ENCODE results near the gene PLXDC1. TPM values are rescaled to one million over a fixed set of nuclear protein-coding genes. Genes with fewer than 3 reads are reported as not detected.

Gene PLXDC1
- 0.06 TPM for polyA plus RNA-seq (2012; ENCODE audit: low read depth, missing spikeins)

DNA sequence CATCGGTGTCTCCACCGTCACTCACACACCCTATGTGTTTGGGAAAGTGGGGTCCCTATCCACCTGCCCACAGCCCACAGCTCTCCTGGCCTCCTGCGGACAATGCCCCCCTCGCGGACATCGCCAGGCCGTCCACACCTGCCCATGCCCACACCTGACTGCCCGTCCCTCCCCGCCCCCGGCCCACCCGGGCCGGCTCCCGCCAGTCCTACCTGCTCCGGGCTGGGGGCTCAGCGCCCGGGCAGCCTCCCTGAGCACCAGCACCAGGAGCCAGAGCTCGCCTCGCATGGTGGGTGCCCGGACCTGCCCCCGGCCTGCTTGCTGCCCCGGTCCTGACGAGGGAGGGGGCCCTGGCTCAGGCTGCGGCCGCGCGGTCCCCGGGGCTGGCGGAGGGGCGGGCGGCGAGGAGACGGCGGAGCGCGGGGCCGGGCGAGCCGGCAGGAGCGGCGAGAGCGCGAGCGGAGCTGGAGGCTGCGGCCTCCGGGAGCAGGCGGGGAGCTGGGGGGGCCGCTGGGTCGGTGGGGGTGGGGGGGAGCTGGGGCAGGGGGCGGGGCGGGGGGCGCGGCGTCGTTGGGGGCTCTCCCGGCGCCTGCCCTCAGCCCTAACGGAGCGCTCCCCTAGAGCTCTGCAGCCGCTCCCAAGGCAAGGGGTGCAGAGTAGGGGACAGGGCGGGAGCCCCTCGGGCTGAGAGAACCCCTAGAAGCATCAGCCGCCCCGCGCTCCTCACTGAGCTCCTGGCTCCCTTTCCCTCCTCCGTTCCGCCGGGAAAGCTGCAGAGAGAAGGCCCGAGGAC lies at the start of gene PLXDC1:
TSS of gene PLXDC1 (minus strand) at position 488 of the 793 bp plus-strand sequence. CDS start at position 288, 200 bp downstream.
- FAIRE-seq (no peak), DNase-seq (ENCODE audit: insufficient read length, low spot score) (no peak)
- TF ChIP-seq POLR2A (IDR thresholded peaks at IDR 0.05; ENCODE audit: low read depth, low read length) (no peak), PAX5 (IDR thresholded peaks at IDR 0.05; ENCODE audit: insufficient read depth, low read length, severe bottlenecking) (no peak), TAF1 (IDR thresholded peaks at IDR 0.05; ENCODE audit: low read depth, low read length) (no peak), POU2F2 (IDR thresholded peaks at IDR 0.05; ENCODE audit: low read depth, low read length) (no peak), POLR2AphosphoS5 (IDR thresholded peaks at IDR 0.05; ENCODE audit: low read depth, low read length) (no peak), SPI1 (IDR thresholded peaks at IDR 0.05; ENCODE audit: low read depth, low read length) (no peak)

- TF ChIP-seq POU2F2 (IDR thresholded peaks at IDR 0.05; ENCODE audit: low read depth, low read length) (no peak), PAX5 (IDR thresholded peaks at IDR 0.05; ENCODE audit: insufficient read depth, low read length, severe bottlenecking) (no peak), POLR2A (IDR thresholded peaks at IDR 0.05; ENCODE audit: low read depth, low read length) (no peak; the same call in 1 of the 2 replicates), SPI1 (IDR thresholded peaks at IDR 0.05; ENCODE audit: low read depth, low read length) (no peak), TAF1 (IDR thresholded peaks at IDR 0.05; ENCODE audit: low read depth, low read length) (no peak), POLR2AphosphoS5 (IDR thresholded peaks at IDR 0.05; ENCODE audit: low read depth, low read length) (no peak)
- DNase-seq (ENCODE audit: insufficient read length, low spot score) (no peak), FAIRE-seq (no peak)
Measured at GRCh38 chr17:39200957-39201510, 49.6 kb upstream of the PLXDC1 start.

DNA sequence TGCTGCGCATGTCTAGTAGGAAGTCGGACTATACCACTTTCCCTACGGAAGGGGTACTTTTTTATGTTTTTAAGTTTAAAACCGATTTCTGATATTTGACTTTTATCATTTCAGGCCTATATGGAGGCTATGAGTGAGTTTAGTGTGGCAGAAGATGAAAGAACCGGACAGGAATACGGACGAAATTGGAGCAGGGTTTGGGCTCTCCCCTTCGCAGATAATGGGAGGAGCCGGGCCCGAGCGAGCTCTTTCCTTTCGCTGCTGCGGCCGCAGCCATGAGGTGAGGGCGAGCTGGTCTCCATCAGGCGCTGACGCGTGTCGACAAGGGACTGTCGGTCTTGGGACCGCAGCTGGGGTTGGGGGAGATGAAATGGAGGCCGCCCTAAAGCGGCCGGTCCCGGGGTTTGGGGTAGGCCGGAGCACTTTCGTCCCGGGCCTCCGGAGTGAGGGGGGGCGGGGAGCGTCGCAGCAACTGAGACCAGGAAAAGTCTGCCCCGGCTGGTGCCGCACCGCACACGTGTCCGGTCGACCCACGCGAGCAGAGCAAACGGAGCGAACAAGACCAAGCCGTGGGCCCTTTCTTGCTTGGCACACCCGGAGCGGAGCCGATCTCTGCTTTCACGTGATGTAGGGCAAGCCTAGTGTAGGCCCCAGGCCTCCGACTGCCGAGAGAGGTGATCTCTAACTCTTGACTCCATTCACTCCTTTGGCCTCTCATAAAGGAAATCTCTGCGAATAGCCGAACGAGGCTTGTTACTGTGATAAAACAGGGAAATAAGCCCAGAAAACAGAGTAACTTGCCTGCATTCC lies 48.8 kb upstream of the PLXDC1 start, which contains the start of gene RPL19:
TSS of gene RPL19 (plus strand) at position 214 of the 810 bp plus-strand sequence. CDS start at position 276, 62 bp downstream.
- DNase-seq (ENCODE audit: insufficient read length, low spot score) (peak; percentile 81), FAIRE-seq (peak; percentile 28)

GRCh38 chr17:39199820-39200069 lies 48.3 kb upstream of the PLXDC1 start:
- peak; percentile 91 for FAIRE-seq
- DNase-seq (ENCODE audit: insufficient read length, low spot score): peak; percentile 88
- TF ChIP-seq PAX5 (IDR thresholded peaks at IDR 0.05; ENCODE audit: insufficient read depth, low read length, severe bottlenecking) (no peak), POLR2A (IDR thresholded peaks at IDR 0.05; ENCODE audit: low read depth, low read length) (no peak), POLR2AphosphoS5 (IDR thresholded peaks at IDR 0.05; ENCODE audit: low read depth, low read length) (no peak), SPI1 (IDR thresholded peaks at IDR 0.05; ENCODE audit: low read depth, low read length) (no peak), TAF1 (IDR thresholded peaks at IDR 0.05; ENCODE audit: low read depth, low read length) (no peak), POU2F2 (IDR thresholded peaks at IDR 0.05; ENCODE audit: low read depth, low read length) (no peak)

More for the DNA sequence above, 48.8 kb upstream of the PLXDC1 start, which contains the start of gene RPL19:
- TF ChIP-seq POLR2A (IDR thresholded peaks at IDR 0.05; ENCODE audit: low read depth, low read length): peak; percentile 99
- TF ChIP-seq PAX5 (IDR thresholded peaks at IDR 0.05; ENCODE audit: insufficient read depth, low read length, severe bottlenecking): no peak
- peak; percentile 98 for TF ChIP-seq TAF1 (IDR thresholded peaks at IDR 0.05; ENCODE audit: low read depth, low read length)
- peak; percentile 79 for TF ChIP-seq POU2F2 (IDR thresholded peaks at IDR 0.05; ENCODE audit: low read depth, low read length)
- peak; percentile 99 for TF ChIP-seq POLR2AphosphoS5 (IDR thresholded peaks at IDR 0.05; ENCODE audit: low read depth, low read length)
- TF ChIP-seq SPI1 (IDR thresholded peaks at IDR 0.05; ENCODE audit: low read depth, low read length): no peak

GRCh38 chr17:39198186-39198566 lies 46.7 kb upstream of the PLXDC1 start:
- DNase-seq (ENCODE audit: insufficient read length, low spot score) (no peak), FAIRE-seq (no peak)
- no peak for TF ChIP-seq POLR2A (IDR thresholded peaks at IDR 0.05; ENCODE audit: low read depth, low read length)
- no peak for TF ChIP-seq POU2F2 (IDR thresholded peaks at IDR 0.05; ENCODE audit: low read depth, low read length)
- TF ChIP-seq PAX5 (IDR thresholded peaks at IDR 0.05; ENCODE audit: insufficient read depth, low read length, severe bottlenecking): no peak
- no peak for TF ChIP-seq TAF1 (IDR thresholded peaks at IDR 0.05; ENCODE audit: low read depth, low read length)
- no peak for TF ChIP-seq POLR2AphosphoS5 (IDR thresholded peaks at IDR 0.05; ENCODE audit: low read depth, low read length)
- no peak for TF ChIP-seq SPI1 (IDR thresholded peaks at IDR 0.05; ENCODE audit: low read depth, low read length)

DNA sequence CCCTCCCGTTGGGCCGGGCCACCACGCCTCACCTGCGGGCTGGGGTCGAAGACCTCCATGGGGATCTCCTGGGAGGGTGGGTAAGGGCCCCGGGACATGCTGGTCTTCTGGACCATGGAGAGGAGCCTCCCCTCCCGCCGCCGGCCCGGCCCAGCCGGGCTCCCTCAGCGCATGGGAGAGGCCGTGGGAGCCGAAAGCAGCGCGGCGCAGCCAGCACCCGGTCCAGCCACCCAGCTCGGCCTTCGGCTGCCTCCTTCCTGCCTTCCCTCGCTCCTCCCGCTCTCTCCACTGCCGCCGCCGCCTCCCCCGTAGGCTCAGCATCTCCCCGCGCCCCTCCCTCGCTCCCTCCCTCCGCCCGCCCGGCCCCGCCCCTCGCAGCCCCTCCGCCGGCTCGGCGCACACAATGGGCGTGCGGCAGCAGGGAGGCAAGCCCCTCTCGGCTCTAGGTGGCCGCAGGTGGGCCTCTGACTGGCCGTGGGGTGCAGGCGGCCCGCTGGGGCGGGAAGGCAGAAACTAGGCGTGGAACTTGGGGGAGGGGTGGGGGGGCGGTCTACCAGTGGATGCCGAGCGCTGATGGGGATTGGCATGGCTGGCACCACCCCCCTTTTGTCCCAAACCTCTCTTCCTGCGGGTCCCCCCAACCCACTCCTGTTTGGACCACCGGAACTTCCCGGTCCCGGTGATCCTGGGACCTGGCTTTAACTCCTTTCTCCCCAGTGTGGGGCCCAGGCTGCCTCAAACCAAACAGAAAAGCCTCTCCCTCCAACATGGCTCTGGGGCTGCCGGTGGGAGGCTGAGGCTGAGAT lies 46.1 kb upstream of the PLXDC1 start, which contains the start of gene CACNB1:
TSS of gene CACNB1 (minus strand) at position 290 of the 806 bp plus-strand sequence. CDS start at position 116, 174 bp downstream.
- DNase-seq (ENCODE audit: insufficient read length, low spot score): peak; percentile 82
- peak; percentile 84 for FAIRE-seq

GRCh38 chr17:39196808-39197291 lies 45.4 kb upstream of the PLXDC1 start:
- TF ChIP-seq TAF1 (IDR thresholded peaks at IDR 0.05; ENCODE audit: low read depth, low read length): no peak
- no peak for TF ChIP-seq POLR2AphosphoS5 (IDR thresholded peaks at IDR 0.05; ENCODE audit: low read depth, low read length)
- TF ChIP-seq PAX5 (IDR thresholded peaks at IDR 0.05; ENCODE audit: insufficient read depth, low read length, severe bottlenecking): no peak
- TF ChIP-seq POU2F2 (IDR thresholded peaks at IDR 0.05; ENCODE audit: low read depth, low read length): no peak
- TF ChIP-seq SPI1 (IDR thresholded peaks at IDR 0.05; ENCODE audit: low read depth, low read length): no peak
- TF ChIP-seq POLR2A (IDR thresholded peaks at IDR 0.05; ENCODE audit: low read depth, low read length): no peak
- DNase-seq (ENCODE audit: insufficient read length, low spot score): no peak
- FAIRE-seq: no peak

More for the DNA sequence above, 46.1 kb upstream of the PLXDC1 start, which contains the start of gene CACNB1:
- TF ChIP-seq TAF1 (IDR thresholded peaks at IDR 0.05; ENCODE audit: low read depth, low read length) (no peak), POLR2AphosphoS5 (IDR thresholded peaks at IDR 0.05; ENCODE audit: low read depth, low read length) (no peak), POLR2A (IDR thresholded peaks at IDR 0.05; ENCODE audit: low read depth, low read length) (no peak), PAX5 (IDR thresholded peaks at IDR 0.05; ENCODE audit: insufficient read depth, low read length, severe bottlenecking) (no peak), POU2F2 (IDR thresholded peaks at IDR 0.05; ENCODE audit: low read depth, low read length) (no peak), SPI1 (IDR thresholded peaks at IDR 0.05; ENCODE audit: low read depth, low read length) (no peak)

All from GM12891 (cell line).